ENCODE results near the gene ZBTB5.
"Not testable (repeated sequence)": the region's sequence is repeated elsewhere in the genome, so short reads cannot be mapped to it uniquely, and the experiment has no call there.

The ZBTB5 gene

DNA sequence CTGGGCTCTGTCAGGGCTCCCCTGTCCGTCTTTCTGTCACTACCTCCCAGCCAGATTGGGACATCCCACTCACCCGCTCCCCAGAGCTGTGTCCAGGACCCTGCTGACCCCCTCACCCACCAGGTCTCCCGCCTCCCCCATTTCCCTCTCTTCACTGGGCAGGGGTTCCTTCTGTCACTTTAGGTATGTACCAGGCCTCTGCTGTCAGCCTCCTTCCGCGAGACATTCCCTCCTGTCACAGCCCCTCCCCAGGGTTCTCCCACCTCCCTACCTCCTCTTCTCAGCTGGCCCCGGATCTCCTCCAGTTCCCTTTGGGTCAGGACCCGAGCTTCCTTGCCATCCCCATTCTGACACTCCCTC lies 21.0 kb upstream of the ZBTB5 start:
- no peak for DNase-seq

DNA sequence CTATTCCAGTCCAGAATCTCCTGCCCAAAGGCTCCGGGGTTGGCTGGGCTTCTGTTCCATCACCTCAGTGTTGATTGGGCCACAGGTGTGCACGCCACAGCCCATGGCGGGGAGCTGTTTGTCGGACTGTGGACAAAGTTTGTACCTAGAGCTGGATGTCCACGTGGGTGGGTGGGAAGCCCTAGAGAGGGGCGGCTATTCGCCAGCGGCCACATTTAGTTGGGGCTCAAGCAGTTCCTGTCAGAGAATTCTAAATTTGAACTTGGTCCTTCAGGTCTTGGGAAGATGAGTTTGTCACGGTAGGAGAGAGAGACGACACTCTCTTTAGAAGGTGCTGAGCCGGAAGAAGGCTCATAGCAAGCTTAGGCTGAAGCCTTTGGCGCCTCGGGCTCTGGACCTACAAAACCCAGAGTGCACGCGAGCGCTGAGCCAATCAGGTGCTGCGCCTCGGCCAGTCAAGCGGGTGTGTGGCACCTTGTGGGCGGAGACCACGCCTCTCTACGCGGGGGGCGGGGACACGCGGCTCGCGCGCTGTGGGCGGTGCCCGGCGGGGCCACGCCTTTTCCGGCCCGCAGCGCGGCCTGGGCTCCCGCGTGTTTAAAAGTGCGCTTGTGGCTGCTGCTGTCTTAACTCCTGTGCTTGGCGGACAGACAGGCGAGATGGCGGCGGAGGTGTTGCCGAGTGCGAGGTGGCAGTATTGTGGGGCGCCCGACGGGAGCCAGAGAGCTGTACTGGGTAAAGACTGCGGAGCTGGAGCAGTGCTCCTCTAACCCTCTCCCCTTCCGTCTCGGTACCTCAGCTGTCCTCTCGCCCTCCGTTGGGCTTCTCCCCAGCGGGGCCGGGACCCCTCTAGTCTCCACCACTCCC lies 20.4 kb upstream of the ZBTB5 start, which contains the start of gene POLR1E:
Gene POLR1E, plus strand, starts transcription at position 560 of the 867 bp plus-strand sequence. Its CDS starts 100 bp downstream, at position 660.
- peak; percentile 79 to 84 for DNase-seq

DNA sequence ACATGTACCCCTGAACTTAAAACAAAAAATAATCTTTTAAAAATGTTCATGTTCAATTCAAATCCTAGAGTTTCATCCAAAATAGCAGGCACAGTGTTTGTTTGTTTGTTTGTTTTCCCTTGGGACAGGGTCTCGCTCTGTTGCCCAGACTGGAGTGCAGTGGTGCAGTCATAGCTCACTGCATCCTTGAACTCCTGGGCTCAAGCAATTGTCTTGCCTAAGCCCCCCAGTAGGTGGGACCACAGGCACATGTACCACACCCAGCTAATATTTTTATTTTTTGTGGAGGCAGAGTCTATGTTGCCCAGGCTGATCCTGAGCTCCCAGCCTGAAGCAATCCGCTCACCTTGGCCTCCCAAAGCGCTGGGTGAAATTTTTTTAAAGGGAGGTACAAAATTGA lies 15.5 kb upstream of the ZBTB5 start:
- DNase-seq, result no peak

DNA sequence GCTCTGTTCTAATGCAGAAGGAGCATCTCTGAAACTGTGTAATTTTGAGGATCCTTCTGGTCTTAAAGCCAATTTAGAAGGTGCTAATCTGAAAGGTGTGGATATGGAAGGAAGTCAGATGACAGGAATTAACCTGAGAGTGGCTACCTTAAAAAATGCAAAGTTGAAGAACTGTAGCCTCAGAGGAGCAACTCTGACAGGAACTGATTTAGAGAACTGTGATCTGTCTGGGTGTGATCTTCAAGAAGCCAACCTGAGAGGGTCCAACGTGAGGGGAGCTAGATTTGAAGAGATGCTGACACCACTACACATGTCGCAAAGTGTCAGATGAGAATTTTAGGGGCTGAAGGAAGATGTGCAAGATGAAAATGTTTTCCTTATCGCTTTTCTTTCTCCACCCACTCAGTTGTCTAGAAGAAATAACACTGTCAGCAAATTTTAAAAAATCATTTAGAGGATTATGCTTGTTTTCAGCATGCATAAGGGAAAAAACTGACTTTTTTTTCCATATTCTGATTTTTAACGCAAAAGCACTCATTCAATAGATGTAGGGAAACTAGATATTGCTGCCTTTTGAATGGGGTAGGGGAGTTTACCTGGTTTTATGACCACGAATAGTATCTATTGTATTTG lies 12.9 kb upstream of the ZBTB5 start:
- DNase-seq, result not testable (repeated sequence)

DNA sequence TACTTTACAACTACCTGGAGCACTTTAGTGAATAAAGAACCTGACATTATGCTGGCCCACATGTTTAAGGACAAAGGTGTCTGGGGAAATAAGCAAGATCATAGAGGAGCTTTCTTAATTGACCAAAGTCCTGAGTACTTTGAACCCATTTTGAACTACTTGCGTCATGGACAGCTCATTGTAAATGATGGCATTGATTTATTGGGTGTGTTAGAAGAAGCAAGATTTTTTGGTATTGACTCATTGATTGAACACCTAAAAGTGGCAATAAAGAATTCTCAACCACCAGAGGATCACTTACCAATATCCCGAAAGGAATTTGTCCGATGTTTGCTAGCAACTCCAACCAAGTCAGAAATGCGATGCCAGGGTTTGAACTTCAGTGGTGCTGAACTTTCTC lies 12.2 kb upstream of the ZBTB5 start:
- not testable (repeated sequence) for DNase-seq

DNA sequence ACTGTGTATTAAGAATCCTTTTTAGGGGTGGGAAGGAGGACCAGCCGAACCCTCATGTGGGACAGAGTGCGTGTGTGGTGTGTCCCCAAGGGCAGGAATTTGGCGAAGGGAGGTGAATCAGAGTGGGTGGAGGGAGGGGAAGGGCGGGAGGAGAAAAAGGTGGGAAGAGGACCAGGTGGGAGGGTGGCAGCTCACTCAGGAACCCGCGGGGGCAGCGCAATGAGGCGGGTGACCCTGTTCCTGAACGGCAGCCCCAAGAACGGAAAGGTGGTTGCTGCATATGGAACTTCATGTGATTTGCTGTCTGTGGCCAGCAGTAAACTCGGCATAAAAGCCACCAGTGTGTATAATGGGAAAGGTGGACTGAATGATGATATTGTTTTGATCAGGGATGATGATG lies 11.7 kb upstream of the ZBTB5 start:
- DNase-seq, result no peak

DNA sequence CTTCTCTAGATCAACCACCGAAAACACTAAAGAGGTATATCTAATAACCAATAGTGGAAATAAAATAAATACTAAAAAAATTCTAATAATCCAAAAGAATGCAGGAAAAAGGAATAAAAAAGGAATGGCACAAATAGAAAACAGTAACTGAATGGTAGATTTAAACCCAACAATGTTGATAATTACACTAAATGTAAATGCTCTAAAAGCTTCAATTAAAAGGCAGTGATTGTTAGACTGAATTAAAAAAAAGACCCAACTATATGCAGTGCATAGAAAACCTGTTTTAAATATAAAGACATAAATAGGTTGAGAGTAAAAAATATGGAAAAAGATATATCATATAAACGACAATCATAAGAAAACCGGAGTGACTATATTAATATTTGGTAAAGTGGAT lies 9.2 kb upstream of the ZBTB5 start:
- DNase-seq, result no peak

DNA sequence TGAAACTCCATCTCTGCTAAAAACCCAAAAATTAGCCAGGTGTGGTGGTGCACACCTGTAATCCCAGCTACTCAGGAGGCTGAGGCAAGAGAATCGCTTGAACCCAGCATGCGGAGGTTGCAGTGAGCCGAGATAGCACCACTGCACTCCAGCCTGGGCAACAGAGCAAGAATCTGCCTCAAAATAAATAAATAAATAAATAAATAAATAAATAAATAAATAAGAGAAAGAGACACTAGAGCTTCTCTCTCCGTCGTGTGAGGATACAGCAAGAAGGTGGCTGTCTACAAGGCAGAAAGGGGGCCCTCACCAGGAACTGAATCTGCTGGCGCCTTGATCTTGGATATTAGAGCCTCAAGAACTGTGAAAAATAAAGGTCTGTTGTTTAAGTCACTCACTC lies 8.7 kb upstream of the ZBTB5 start:
- DNase-seq, result not testable (repeated sequence)

DNA sequence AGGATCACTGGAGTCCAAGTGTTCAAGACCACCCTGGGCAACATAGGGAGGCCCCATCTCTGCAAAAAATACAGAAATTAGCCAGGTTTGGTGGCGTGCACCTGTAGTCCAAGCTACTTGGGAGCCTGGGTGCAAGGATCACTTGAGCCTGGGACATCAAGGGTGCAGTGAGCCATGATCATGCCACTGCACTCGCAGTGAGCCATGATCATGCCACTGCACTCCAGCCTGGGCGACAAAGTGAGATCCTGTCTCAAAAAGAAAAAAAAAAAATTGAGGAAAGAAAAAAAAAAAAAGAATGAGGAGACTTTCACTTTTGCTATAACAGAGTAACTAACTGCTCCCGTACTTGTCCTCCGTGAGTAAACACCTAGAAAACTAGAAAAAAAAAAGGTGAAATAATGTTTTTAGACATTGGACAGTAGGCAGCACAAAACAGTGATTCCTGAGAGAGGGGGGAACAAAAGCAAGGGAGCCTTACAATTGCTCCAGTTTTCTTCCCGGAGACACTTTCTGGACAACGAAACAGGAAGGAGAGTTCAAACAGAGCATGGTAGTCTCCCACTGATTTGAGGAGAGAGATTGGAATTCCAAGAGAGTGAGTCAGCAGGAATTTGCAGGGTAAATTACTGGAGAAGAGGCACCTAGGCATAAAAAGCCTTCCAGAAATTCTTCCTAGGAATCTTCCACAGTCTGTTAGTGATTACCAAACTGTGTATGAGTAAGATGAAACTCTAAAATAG lies 6.9 kb upstream of the ZBTB5 start:
- DNase-seq, result peak in 1 of 2 donors; percentile 56

DNA sequence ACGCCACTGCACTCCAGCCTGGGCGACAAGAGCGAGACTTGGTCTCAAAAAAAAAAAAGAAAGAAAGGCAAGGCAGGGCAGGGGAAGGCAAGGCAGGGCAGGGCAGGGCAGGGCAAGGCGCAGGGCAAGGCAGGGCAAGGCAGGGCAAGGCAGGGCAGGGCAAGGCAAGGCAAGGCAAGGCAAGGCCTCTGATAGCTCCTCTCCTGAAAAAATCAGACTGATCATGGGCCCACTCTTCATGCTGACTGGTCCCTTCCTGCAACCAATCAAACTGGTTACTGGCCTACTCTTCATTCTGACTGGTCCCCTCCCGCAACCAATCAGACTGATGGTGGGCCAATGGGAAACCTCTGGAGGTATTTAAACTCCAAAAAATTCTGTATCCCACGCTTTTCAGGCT lies 3.4 kb upstream of the ZBTB5 start:
- no peak for DNase-seq

DNA sequence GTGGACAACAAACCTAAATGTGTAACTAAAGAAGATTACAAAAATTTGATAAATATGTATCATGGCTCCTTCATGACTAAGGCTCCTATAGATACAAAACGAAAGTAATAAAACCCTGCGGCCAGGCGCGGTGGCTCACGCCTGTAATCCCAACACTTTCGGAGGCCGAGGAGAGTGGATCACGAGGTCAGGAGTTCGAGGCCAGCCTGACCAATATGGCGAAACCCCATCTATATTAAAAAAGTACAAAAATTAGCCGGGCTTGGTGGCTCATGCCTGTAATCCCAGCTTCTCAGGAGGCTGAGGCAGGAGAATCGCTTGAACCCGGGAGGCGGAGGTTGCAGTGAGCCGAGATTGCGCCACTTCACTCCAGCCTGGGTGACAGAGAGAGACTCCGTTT lies 2.3 kb upstream of the ZBTB5 start:
- not testable (repeated sequence) for DNase-seq

DNA sequence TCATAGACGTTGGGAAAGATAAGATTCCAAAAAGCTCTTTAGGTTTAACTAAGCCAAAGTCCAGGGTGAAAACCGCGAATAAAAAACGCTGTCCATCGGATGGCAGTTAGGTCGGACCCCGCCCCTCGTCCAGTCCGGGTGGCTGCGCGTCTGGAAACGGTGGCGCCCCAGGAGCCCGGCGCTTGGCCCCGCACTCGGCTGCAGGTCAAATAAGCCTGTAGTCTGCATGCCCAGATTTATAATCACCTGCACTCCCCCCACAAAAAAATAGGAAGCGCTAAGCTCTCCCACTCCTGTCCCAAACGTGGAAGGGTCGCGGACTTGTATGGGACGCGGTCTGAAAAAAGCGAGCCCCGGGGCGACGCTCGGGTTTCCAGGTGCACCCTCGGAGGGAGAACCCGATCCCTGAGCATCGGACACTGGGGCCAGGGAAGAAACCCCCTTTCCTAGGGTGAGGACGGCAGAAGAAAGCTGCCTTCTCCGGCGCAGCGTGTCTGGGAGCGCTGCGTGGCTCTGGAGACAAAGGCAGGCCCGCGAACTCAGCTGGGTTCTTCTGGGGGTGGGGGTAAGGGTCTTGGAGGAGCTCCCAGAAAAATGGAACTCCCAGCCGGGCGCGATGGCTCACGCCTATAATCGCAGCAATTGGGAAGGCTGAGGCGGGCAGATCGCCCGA lies 923 bp upstream of the ZBTB5 start:
- DNase-seq, result peak; percentile 31 to 73

DNA sequence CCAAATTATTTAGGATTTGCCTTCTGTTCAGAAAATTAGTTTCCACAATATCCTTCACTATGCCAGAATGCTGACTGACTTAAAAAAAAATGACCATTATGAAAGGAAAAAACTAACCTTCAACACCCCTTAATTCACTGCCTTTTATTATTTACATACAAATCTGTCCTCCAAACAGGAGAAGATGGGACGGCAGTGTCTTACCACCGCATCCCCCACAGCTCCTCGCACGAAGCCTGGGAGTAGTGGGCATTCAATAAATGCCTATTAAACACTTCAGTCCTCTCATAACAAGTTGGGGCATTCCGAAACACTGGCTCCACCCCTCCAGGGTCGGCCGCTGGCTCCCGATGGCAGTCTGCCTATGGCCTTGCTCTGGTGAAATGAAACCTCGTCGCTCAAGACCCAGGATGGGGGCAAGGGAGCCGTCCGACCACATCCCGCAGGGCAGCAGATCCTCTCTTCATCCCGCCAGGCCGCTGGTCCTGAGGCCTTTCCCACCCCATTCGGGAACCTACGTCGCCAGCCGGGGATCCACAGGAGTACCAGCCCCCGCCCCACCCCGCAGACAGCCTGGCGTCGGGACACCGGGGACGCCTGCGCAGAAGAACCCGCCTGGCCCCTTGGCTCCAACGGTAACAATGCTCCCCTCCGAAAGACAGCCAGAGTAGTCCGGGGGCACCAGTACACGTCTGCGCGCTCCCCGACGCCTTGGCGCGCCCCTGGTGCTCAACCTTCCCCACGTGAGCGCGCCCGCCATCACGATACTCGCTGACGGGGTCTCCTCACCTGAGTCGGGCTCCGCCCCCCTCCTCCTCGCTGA lies 613 bp downstream of the ZBTB5 start:
- peak; percentile 68 to 82 for DNase-seq

DNA sequence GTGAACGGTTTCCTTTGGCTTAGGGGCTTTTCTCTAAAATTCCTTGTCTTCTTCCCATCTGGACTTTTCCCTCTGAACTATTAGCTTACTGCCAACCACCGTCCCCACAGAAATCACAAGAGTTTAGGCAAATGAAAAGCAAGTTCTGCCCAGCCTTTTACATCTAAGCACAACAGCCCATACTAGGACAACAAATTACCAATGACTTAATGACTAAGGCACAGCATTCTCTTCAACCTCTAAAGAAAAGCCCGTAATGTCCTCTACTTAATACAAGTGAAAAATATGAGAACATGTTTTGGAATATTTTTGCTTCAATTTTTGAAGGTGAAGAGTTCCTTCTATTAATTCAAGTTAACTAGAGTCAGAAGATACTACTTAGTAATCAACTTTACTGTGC lies 1.2 kb downstream of the ZBTB5 start:
- DNase-seq, result no peak

DNA sequence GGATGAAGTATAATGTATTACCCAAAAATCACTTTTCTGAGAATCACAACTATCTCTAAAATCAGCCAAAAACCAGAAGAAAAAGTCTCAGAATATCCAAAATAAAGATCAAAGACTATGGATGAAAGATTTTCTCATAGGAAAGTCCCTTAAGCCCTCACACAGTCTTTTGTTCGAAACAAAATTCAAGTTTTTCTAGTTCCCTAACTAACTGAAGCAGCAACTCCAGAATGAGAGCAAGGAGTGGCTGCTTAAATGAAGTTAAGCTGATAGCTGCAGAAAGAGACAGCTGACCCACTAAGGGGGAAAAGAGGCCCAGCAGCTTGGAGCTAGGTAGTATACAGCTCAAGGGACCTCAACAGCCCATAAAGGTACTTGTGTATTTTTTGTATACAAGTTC lies 8.4 kb downstream of the ZBTB5 start:
- no peak for DNase-seq

DNA sequence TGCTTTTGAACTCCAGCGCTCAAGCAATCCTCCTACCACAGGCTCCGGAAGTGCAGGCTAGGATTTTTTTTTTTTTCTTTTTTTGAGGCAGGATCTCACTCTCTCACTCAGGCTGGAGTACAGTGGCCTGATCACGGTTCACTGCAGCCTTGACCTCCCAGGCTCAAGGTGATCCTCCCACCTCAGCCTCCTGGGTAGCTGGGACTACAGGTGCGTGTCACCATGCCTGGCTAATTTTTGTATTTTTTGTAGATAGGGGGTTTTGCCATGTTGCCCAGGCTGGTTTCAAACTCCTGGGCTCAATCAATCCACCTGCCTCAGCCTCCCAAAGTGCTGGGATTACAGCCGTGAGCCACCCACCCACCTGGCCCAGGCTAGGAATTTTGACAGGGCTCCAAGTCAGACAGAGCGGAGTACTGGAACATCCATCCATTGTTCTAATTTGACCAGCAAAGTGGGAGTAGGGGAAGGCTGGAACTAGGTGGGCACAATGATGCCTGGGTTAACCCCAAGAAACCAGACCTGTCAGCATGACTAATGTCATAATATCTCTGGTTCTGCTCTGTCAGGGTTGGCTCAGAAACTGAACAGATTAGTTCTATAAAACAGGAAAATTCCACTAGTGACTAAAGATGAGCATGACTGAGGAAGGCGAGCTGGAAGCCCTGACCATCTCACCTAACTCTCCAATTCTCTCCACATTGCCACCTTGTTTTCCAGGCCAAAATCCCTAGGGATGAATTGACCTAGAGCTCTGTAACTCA lies 9.2 kb downstream of the ZBTB5 start:
- no peak for DNase-seq

DNA sequence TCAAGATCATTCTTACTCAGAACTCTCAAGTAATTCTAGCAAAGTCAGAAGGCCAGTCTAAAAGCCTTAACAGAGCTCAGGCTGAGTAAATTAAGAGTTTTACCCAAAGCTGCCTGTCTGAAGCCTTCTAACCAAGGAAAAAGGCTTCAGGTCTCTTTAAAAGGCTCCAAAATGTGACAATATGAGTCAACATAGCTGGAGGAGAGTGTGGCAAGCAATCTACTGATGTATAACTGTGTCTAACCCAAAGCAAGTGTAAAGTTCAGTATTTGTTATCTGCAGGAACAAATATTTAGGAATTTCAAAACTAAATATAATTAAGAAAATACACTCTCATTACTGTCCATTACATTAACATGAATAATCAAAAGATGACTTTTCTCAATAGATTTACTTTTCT lies 11.0 kb downstream of the ZBTB5 start:
- no peak for DNase-seq

DNA sequence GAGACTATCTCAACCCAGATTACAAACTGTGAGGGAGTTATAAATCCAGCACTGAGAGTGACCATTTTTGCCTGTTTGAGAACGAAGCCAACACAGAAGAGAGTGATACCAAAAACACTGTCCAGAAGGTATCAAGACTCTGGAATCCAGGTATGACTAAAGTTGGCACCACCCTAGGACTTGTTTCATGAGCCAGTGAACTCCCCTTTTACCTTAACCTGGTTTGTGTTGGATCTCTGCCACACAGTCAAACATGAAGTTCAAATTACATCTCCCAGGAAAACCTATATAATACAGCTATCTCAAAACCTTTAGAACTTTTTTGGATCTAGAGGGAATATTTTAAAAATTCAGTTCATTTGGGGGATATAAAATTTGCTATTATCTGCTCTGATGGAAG lies 11.4 kb downstream of the ZBTB5 start:
- no peak for DNase-seq

DNA sequence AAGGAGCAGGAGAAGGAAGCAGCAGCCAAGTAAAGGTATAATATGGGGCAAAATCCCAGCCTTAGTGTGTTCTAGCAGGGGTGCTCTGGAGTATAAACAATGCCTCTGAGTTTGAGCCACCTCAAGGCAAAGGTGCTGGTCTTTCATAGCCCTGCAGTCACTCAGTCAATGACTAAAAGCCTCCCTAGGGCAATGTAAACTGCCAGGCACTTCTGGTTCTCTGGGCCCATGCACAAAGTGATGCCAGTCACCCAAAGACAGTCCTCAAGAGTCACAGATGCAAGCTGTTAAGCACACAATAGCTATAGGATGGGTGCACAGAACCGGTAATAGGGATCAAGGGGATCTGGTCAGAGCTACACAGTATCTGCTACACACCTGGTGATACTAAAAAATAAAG lies 12.6 kb downstream of the ZBTB5 start:
- no peak for DNase-seq

DNA sequence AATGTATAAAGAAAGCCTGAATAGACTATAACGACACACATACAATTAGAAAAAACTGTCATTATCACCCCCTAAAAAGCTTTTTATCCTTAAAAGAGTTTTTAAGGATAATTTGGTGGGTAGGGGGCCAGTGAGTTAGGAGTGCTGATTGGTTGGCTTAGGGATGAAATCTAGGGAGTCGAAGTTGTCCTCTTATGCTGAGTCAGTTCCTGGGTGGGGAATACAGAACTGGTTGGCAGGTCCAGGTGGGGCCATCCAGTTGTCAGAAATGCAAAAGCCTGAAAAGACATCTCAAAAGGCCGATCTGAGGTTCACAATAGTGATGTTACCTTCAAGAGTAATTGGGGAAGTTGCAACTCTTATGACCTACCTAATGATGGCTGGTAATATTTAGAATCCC lies 13.6 kb downstream of the ZBTB5 start:
- no peak for DNase-seq

DNA sequence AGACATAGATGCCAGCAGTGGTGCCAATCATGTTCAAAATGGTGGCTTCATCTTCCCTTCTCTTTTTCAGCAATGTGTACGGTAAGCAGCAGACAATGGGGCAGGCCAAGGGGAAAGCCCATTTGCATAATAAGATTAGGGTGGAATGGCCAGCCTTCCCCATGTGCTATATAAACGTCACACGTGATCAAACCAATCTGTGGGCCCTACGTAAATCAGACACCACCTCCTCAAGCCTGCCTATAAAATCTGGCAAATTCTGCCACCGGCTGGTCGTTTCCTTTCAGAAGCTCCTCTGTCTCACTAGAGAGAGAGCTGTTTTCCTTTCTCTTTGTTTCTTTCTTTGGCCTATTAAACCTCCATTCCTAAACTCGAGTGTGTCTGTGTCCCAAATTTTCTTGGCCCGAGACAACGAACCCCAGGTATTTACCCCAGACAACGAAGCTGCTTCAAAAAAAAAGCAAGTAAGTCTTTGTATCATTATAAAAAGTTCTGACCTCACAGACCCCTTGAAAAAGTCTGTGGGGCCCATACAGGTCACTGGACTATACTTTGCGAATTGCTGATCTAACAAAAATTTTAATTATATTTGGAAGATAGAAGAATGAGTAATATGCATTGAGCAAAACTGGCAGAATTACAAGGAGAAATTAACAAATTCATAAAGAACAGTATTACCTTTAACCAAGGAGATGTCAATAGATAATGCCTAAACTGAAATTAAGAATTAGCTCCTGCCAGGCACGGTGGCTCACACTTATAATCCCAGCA lies 15.2 kb downstream of the ZBTB5 start:
- peak; percentile 68 to 69 for DNase-seq

All from hippocampal formation (tissue), 2 donors.